ENCODE measurements around the gene ZSWIM8.

The ZSWIM8 gene

DNA sequence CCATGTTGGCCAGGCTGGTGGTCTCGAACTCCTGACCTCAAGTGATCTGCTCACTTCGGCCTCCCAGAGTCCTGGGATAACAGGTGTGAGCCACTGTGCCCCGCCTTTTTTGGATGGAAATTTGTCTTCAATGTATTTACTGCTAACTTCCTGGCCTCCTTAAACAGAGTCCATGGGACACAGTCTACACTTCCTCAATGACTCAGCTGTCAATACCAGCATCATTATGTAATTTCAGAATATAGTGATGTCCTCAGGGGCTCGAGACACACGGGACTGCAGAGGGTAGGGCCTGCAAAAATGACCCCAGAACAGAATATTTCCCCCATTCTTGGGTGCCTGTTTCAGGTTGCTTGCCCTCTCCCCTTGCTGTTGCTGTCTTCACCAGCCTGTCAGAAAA, 57.9 kb downstream of the ZSWIM8 start:
- no peak for DNase-seq

DNA sequence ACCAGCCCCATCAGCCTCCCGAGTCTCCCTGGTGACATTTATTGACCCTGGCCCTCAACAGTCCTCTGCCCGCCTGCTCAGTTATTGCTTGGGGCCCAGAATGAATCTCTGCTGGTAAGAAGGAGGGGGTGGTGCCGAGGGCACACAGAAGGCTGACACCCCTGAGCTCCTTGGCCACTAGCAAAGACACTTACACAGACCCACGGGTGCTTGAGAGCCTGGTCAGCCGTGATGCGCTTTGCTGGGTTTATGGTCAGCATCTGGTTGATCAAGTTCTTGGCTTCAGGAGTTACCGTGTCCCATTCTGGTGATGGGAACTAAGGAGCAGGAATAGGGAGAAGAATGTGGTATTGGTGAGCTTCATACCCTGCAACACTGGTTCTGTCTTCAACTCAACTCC, 61.6 kb downstream of the ZSWIM8 start:
- DNase-seq, result no peak

DNA sequence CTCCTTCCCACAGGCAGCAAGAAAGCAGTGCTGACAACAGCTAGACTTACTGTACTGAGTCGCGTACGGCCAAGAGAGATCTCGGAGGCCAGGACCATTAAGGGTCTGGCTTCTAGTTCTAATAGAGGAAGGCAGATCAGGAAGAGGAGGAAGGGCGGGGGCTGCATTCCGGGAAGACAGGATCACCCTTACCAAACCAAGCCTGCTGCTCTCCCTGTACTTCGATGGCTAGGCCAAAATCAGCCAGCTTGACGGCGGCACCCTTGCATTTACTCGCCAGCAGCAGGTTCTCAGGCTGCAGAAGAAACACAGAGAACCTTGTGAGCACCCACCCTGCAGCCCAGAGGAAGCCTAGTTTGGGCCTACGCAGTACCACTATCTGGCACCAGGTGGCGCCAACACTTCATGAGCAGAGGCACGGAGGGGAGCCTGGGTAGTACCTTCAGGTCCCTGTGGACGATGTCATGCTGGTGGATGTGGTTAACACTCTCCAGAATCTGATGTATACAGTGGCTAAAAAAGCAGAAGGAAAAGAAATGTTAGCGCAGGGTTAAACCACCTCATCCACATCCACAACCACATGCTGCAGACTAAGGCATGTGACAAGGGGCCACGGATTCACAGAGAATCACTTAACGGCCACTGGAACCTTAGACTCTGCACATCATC, 63.5 kb downstream of the ZSWIM8 start:
- DNase-seq, result peak; percentile 31

DNA sequence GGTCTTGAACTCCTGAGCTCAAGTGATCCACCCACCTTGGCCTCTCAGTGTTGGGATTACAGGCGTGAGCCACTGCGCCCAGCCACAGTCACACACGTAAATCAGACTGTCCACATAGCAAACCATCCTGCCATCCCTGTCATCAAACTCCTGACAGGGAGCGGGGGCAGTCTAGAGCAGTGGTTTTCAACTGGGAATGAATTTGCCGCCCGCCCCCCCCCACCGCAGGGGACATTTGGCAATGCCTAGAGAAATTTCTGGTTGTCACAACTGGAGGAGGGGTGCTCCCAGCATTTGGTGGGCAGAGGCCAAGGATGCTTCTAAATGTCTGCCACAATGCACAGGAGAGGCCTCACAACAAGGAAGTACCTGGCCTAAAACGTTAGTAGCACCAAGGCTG, 64.8 kb downstream of the ZSWIM8 start:
- no peak for DNase-seq

DNA sequence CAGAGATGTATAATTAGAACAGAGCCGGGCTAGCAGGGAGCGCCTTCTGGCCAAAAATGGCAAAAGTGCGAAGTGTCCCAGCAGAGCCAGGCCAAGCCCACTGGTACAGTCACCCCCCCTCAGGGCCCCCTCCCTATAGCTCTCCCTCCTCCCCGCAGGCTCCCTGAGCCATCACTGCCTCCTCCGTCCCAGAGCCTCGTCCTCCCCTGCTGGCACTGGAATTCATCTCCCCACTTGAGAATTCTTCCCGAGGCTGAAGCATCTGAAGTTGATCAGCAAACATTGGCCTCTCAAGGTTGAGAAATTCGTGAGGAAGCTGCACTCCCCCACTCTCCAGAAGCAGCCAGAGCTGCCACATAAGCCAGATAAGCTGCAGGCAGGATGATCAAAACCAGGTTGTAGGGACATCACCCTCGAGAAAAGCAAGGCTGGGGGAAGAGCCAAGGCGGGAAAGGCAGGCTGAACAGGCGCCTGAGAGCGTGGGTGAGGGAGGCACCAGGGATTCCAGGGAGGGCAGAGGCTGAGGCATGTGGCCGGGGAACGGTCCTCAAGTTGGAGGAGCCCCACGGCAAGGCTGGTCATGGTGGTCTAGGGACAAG, 65.6 kb downstream of the ZSWIM8 start:
- DNase-seq, result no peak
